Breast epithelium (tissue), 3 donors: ENCODE data around the gene ZKSCAN4.

Source experiments
- CTCF ChIP-seq, 3 donors: fragments of 450-650 bp; IDR thresholded peaks; one replicate each; pipeline ENCODE4 v1.5.1; 2016 to 2017; ENCODE audit warnings: antibody characterized with exemption in 3 of 3, mild to moderate bottlenecking in 3 of 3, moderate library complexity in 3 of 3
- POLR2AphosphoS5 ChIP-seq, 3 donors: sonication (generic); formaldehyde crosslinking; IDR thresholded peaks; one replicate each; pipeline ENCODE4 v1.6.1; 2017; ENCODE audit warnings: antibody characterized with exemption in 3 of 3

DNA sequence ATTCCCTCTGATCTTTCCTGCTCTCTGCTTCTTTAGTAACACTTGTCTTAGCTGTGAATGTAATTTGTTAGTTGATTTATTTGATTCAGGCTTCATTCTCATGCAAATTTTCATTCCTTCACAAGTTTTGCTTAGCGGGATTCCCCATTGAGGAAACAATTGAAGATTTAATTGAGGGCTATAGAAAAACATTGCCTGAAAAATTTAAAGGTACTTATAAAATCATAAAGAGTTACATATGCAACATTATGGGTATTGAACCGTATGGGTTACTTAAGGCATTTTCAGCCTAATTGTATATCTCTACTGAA lies 38.9 kb downstream of the ZKSCAN4 start:
- TF ChIP-seq CTCF (IDR thresholded peaks at IDR 0.05) (no peak), POLR2AphosphoS5 (IDR thresholded peaks at IDR 0.05) (no peak)
